ENCODE data around the gene COG6. TPM values are rescaled to one million over a fixed set of nuclear protein-coding genes. Genes with fewer than 3 reads are reported as not detected.
A peak's percentile ranks its signal among the peaks of the same experiment; 100 is the strongest.

Gene COG6
- 10 to 100 TPM; 15.1 to 24.0 (median 17.0) TPM for total RNA-seq

DNA sequence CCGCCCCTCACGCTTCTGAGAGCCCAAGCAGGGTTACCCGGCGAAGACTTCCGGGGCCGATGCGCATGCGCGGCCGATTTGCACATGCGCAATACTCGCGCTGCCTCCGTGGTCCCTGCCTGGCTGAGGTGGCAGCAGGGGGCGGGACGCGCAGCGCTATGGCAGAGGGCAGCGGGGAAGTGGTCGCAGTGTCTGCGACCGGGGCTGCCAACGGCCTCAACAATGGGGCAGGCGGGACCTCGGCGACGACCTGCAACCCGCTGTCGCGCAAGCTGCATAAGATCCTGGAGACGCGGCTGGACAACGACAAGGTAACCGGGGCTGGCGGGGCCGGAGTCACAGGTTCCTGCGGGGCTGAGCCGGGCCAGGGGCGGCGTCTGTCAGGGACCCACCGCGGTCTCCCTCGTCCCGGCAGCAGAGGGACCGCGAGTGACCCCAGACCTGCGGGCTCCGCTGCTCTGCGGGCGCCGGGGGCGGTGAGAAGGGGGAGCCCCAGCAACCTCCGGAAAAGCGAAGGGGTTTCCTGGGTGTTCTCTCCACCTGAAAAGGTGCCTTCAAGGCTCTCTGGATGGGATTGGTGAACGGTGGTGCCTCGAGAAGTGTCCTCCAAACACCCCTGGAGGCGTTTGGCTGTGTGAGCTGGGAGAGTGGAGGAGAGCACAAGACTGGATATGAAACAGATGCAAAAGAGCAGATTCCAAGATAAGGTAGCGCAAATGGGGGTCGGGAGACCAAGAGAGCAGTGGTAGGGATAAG is at the start of gene COG6:
TSS of gene COG6 (plus strand) at position 94 of the 756 bp plus-strand sequence. CDS start at position 159, 65 bp downstream.
- H3K4me1 ChIP-seq: peaks cover 0 to 27% (median 4%) of the 10 kb centered on the region in 4 donors
- peaks cover 0 to 4% (median 0%) of the 10 kb centered on the region in 3 donors for H3K36me3 ChIP-seq
- H3K4me3 ChIP-seq: peak within 1 kb of the TSS; percentile 83 to 97 (median 97)
- no peaks in the 10 kb centered on the region for H3K27me3 ChIP-seq
- peak within 1 kb of the TSS; percentile 64 to 89 (median 81) for H3K27ac ChIP-seq
- DNase-seq (ENCODE audit: low spot score in 2 of 2): peak; percentile 73 to 82
- H3K9me3 ChIP-seq: no peaks in the 10 kb centered on the region
- 1% methylated on average over 30 to 37 of the region's 59 CpGs for WGBS, 2 donors
- TF ChIP-seq, protein P1, sequence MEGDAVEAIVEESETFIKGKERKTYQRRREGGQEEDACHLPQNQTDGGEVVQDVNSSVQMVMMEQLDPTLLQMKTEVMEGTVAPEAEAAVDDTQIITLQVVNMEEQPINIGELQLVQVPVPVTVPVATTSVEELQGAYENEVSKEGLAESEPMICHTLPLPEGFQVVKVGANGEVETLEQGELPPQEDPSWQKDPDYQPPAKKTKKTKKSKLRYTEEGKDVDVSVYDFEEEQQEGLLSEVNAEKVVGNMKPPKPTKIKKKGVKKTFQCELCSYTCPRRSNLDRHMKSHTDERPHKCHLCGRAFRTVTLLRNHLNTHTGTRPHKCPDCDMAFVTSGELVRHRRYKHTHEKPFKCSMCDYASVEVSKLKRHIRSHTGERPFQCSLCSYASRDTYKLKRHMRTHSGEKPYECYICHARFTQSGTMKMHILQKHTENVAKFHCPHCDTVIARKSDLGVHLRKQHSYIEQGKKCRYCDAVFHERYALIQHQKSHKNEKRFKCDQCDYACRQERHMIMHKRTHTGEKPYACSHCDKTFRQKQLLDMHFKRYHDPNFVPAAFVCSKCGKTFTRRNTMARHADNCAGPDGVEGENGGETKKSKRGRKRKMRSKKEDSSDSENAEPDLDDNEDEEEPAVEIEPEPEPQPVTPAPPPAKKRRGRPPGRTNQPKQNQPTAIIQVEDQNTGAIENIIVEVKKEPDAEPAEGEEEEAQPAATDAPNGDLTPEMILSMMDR (IDR thresholded peaks at IDR 0.05): peak in 3 of 5 experiments; percentile 13 to 44 (median 24)
- TF ChIP-seq EP300 (IDR thresholded peaks at IDR 0.05) (peak in 1 of 2 donors; percentile 81), POLR2A (IDR thresholded peaks at IDR 0.05) (peak in 1 of 2 donors; percentile 34)

DNA sequence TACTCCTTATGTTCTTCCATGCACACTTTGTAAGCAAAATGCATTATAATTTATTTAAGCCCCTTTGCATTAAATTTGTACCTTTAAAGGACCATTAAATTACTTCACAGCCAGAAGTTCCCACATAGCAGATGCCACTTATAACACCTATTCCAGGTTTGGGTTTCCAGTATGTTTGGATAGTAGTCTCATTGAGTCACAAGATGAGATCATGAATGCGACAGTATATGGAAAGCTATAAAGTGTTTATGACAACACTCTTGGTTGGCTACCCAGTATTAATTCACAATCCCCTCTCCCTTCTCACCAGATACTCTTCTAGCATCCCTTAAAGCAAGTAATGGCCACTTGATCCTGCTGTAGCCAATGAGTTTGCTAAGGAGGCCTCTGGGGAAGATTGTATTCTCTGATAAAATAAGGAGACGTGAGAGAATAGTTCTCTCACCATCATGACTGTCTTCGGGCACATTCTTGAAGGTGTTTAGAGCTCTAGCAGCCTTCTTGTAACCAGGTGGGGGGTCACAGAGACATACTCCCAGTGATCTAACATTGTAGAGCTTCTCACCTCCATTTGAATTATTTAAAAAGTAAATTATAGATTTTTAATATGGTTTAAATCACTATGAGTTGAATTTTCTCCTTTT is 49.7 kb upstream of the COG6 start:
- H3K9me3 ChIP-seq: no peaks in the 10 kb centered on the region
- no peaks in the 10 kb centered on the region for H3K27me3 ChIP-seq
- DNase-seq (ENCODE audit: low spot score in 2 of 2): no peak
- peaks cover 0 to 16% (median 0%) of the 10 kb centered on the region in 4 donors for H3K4me1 ChIP-seq
- H3K27ac ChIP-seq: no peak overlapping the region
- WGBS, 2 donors: 91 to 93% methylated on average over 3 of the region's 3 CpGs
- H3K36me3 ChIP-seq: no peaks in the 10 kb centered on the region
- no peak for TF ChIP-seq EP300 (IDR thresholded peaks at IDR 0.05)
- TF ChIP-seq, protein P1 (IDR thresholded peaks at IDR 0.05): no peak
- TF ChIP-seq POLR2A (IDR thresholded peaks at IDR 0.05): no peak
- no peak overlapping the region for H3K4me3 ChIP-seq

DNA sequence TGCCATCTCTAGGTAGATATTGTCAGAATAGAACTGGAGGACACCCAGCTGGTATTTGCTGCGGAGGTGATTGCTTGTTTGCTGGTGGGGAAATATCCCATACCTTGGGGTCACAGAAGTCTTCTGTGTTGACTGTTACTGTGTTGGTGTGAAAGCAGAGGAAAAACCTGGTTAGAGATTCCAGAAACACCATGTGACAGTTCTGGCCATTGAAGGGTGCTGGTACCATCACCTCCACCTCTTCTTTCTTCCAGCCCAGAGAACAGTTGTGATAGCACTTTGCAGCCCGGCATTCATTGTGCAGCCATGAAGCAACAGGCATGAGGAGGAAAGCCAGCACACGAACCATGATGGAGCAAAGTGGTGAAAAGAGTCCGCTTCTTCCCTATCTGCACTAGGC is 47.6 kb upstream of the COG6 start:
- no peak for DNase-seq (ENCODE audit: low spot score in 2 of 2)
- no peaks in the 10 kb centered on the region for H3K27me3 ChIP-seq
- H3K36me3 ChIP-seq: no peaks in the 10 kb centered on the region
- TF ChIP-seq, protein P1 (IDR thresholded peaks at IDR 0.05): no peak
- no peak for TF ChIP-seq POLR2A (IDR thresholded peaks at IDR 0.05)
- no peak for TF ChIP-seq EP300 (IDR thresholded peaks at IDR 0.05)
- 90 to 97% methylated on average over 4 of the region's 4 CpGs for WGBS, 2 donors
- H3K9me3 ChIP-seq: no peaks in the 10 kb centered on the region
- no peak overlapping the region for H3K4me3 ChIP-seq
- no peak overlapping the region for H3K27ac ChIP-seq
- H3K4me1 ChIP-seq: peaks cover 0 to 12% (median 0%) of the 10 kb centered on the region in 4 donors

DNA sequence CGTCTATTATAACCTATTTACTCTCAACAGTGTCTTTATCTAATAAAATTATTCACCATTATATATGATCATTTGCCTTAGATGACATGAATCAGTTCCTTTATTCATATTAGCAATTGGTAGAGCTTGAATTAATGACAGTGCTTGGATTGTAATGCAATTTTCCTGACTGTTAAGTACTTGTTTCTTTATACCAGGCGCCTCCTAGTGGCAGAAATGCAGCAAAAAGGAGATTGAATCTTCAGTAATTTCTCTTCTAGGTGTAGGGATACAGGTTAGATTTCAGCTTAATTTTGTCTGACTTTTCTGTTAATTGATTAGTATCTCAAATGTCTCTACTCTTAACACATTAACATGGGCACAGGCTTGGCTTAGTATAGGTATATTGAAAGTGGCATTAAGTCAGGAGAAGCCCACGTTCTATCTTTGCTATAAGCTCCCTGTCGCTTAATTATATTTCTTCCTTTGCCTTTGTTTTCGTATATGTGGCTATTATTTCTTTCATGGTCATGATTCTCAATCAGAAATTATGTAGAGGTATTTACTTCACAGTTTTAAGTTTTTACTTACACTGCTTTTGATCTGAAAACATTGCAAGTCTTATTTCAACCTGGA is 43.3 kb upstream of the COG6 start:
- 56 to 63% methylated on average over 5 of the region's 5 CpGs for whole genome bisulfite sequencing, 2 donors
- Histone ChIP-seq H3K4me1 (peaks cover 0 to 6% (median 0%) of the 10 kb centered on the region in 4 donors), H3K4me3 (no peak overlapping the region), H3K27ac (no peak overlapping the region), H3K9me3 (no peaks in the 10 kb centered on the region), H3K27me3 (no peaks in the 10 kb centered on the region), H3K36me3 (no peaks in the 10 kb centered on the region)
- TF ChIP-seq EP300 (IDR thresholded peaks at IDR 0.05): no peak
- no peak for TF ChIP-seq POLR2A (IDR thresholded peaks at IDR 0.05)
- TF ChIP-seq, protein P1 (IDR thresholded peaks at IDR 0.05): peak; percentile 74 to 88 (median 80)
- DNase-seq (ENCODE audit: low spot score in 2 of 2): peak; percentile 65 to 99

Measured in tibial nerve (tissue), 4 donors.